ENCODE results near the gene IYD. TPM values are rescaled to one million over a fixed set of nuclear protein-coding genes. Genes with fewer than 3 reads are reported as not detected.

The IYD gene
- total and polyA plus RNA-seq, 10 of the 15 experiments (the other 5 are each of a cell fraction or from before 2014, with no cell fraction given), result 0.07 TPM; not detected in 9

GRCh38 chr6:150352321-150353296, 16.2 kb upstream of the IYD start:
- Histone ChIP-seq H3K36me3 (ENCODE audit: control insufficient read depth in 2 of 2, insufficient read depth in 2 of 2, low read length in 1 of 2) (no peaks in the 10 kb centered on the region), H2AFZ (ENCODE audit: control insufficient read depth, low read depth, low read length) (no peak overlapping the region), H3K79me2 (ENCODE audit: control insufficient read depth, insufficient read depth, low read length) (no peaks in the 10 kb centered on the region), H3K4me2 (ENCODE audit: control insufficient read depth, insufficient read depth) (no peak overlapping the region), H3K9me3 (replicated peaks; ENCODE audit: control insufficient read depth, insufficient read depth, low read length) (no peaks in the 10 kb centered on the region), H4K20me1 (ENCODE audit: control insufficient read depth, insufficient read depth) (no peaks in the 10 kb centered on the region), H3K9ac (ENCODE audit: control insufficient read depth, insufficient read depth, low read length) (no peak overlapping the region), H3K27me3 (replicated peaks in 1 of 2; ENCODE audit: control insufficient read depth in 2 of 2, insufficient read depth in 2 of 2, low read length in 1 of 2) (no peaks in the 10 kb centered on the region; a peak in 1 of 4 replicates), H3K4me1 (ENCODE audit: control insufficient read depth, insufficient read depth, low read length) (no peaks in the 10 kb centered on the region), H3K27ac (ENCODE audit: control insufficient read depth, insufficient read depth) (no peak overlapping the region), H3K4me3 (no peak overlapping the region)
- ChIA-PET SMC1A (ENCODE audit: uncharacterized antibody, unreplicated experiment) (interaction anchor here (0.6 to 1.1 kb wide), 3 partner anchors 12 to 167 kb away, joined by 3 to 4 read pairs (median 3); no protein-coding TSS in a partner anchor), RAD21 (ENCODE audit: unreplicated experiment) (no interaction called here), POLR2A (no interaction called here), CTCF (interaction anchor here (0.6 to 2.1 kb wide), 4 partner anchors 42 to 54 kb away, joined by 3 to 6 read pairs (median 4); no protein-coding TSS in a partner anchor)
- intact Hi-C loops (cut with micrococcal nuclease; ENCODE audit: unreplicated experiment) (no loop called here), in situ Hi-C loops (cut with MboI) (no loop called here)
- DNase-seq (ENCODE audit: low read depth, low spot score), result no peak
- 10% methylated on average over 5 of the region's 5 CpGs for WGBS (ENCODE audit: insufficient coverage, insufficient replicate concordance, low lambda C conversion rate, missing lambda C conversion rate)
- TF ChIP-seq ELK1 (IDR thresholded peaks at IDR 0.05; ENCODE audit: low read depth, low read length) (no peak), KAT2A (conservative IDR thresholded peaks at IDR 0.05; ENCODE audit: control insufficient read depth, low read depth, low read length) (no peak), ZNF207 (IDR thresholded peaks at IDR 0.05; ENCODE audit: borderline replicate concordance) (no peak), USF2 (IDR thresholded peaks at IDR 0.05; ENCODE audit: borderline replicate concordance, low read depth, low read length) (no peak), BHLHE40 (IDR thresholded peaks at IDR 0.05; ENCODE audit: borderline replicate concordance in 1 of 2, low read depth in 2 of 2, low read length in 1 of 2) (no peak), SMAD1 (IDR thresholded peaks at IDR 0.05; ENCODE audit: low read depth, partially characterized antibody) (no peak), NR2F1 (conservative IDR thresholded peaks at IDR 0.05) (no peak), ZNF622 (IDR thresholded peaks at IDR 0.05) (no peak), TBL1XR1 (IDR thresholded peaks at IDR 0.05; ENCODE audit: low read depth, low read length) (no peak), GABPA (IDR thresholded peaks at IDR 0.05; ENCODE audit: low read depth) (no peak), BCL3 (IDR thresholded peaks at IDR 0.05; ENCODE audit: borderline replicate concordance, insufficient read depth, low read depth, low read length, poor library complexity, severe bottlenecking) (no peak), PML (IDR thresholded peaks at IDR 0.05; ENCODE audit: low read length) (no peak), BRCA1 (IDR thresholded peaks at IDR 0.05; ENCODE audit: low read depth, low read length) (no peak), SREBF2 (IDR thresholded peaks at IDR 0.05; ENCODE audit: low read length) (no peak), MTA2 (IDR thresholded peaks at IDR 0.05; ENCODE audit: low read depth) (no peak), RCOR1 (conservative IDR thresholded peaks at IDR 0.05; ENCODE audit: low read depth, low read length) (no peak), ZNF384 (IDR thresholded peaks at IDR 0.05; ENCODE audit: borderline replicate concordance, low read depth, low read length) (no peak)
- FAIRE-seq, result no peak
- ATAC-seq, result no peak
- BruUV-seq (replicated peaks), result no TSS peak
